RWPE2 (cell line): Measurements from ENCODE around the gene ZDHHC13.

Source experiments
- ATAC-seq: fragments of 200-7000 bp; cut with Tn5 transposase; 3 replicates; pipeline ENCODE4 v1.9.1; 2021; ENCODE audit warnings: low read depth
- DNase-seq: peaks from one replicate; pipeline ENCODE4 v3.0.0-alpha.2; 2020; ENCODE audit warnings: low spot score
- H3K27ac ChIP-seq: fragments of 450-650 bp; 2 replicates; pipeline ENCODE4 v1.5.1; 2017; ENCODE audit warnings: mild to moderate bottlenecking; ENCODE audit not compliant: poor library complexity, severe bottlenecking
- H3K27me3 ChIP-seq: fragments of 250-450 bp; sonication (Bioruptor Pico); 2 replicates; pipeline ENCODE4 v1.5.1; 2021; ENCODE audit warnings: mild to moderate bottlenecking, moderate library complexity; ENCODE audit not compliant: insufficient read depth, poor library complexity, severe bottlenecking
- H3K36me3 ChIP-seq: fragments of 250-450 bp; sonication (Bioruptor Pico); 2 replicates; pipeline ENCODE4 v1.5.1; 2020; ENCODE audit warnings: low read depth, mild to moderate bottlenecking, moderate library complexity
- H3K4me1 ChIP-seq: fragments of 250-450 bp; sonication (Bioruptor Pico); 2 replicates; pipeline ENCODE4 v1.5.1; 2021; ENCODE audit warnings: mild to moderate bottlenecking, moderate library complexity; ENCODE audit not compliant: insufficient read depth, poor library complexity, severe bottlenecking
- H3K4me3 ChIP-seq: fragments of 250-450 bp; sonication (Bioruptor Pico); 2 replicates; pipeline ENCODE4 v1.5.1; 2021; ENCODE audit warnings: mild to moderate bottlenecking, moderate library complexity; ENCODE audit not compliant: severe bottlenecking
- H3K9me3 ChIP-seq: fragments of 250-450 bp; sonication (Bioruptor Pico); 2 replicates; pipeline ENCODE4 v1.5.1; 2021; ENCODE audit warnings: mild to moderate bottlenecking, moderate library complexity; ENCODE audit not compliant: severe bottlenecking
- CTCF ChIP-seq: fragments of 450-650 bp; IDR thresholded peaks from one replicate; pipeline ENCODE4 v1.5.1; 2017; ENCODE audit warnings: mild to moderate bottlenecking, moderate library complexity; ENCODE audit not compliant: poor library complexity, severe bottlenecking

Gene ZDHHC13

GRCh38 chr11:19200410-19201201, 83.6 kb downstream of the ZDHHC13 start:
- H3K27me3 ChIP-seq, result no peaks in the 10 kb centered on the region
- peaks cover 6% of the 10 kb centered on the region for H3K4me1 ChIP-seq
- H3K4me3 ChIP-seq, result no peak overlapping the region
- H3K36me3 ChIP-seq, result no peaks in the 10 kb centered on the region
- peak; percentile 85 for ATAC-seq
- DNase-seq, result no peak
- no peak overlapping the region for H3K27ac ChIP-seq
- H3K9me3 ChIP-seq, result no peaks in the 10 kb centered on the region
- TF ChIP-seq CTCF, result no peak

GRCh38 chr11:19201737-19202605, 85.0 kb downstream of the ZDHHC13 start, which contains the start of gene CSRP3:
CSRP3 (minus strand) TSS chr11:19201983; CDS start chr11:19192448, 9,535 bp downstream.
- no peak for DNase-seq

GRCh38 chr11:19204836-19205235, 87.9 kb downstream of the ZDHHC13 start:
- no peaks in the 10 kb centered on the region for H3K27me3 ChIP-seq
- H3K36me3 ChIP-seq, result no peaks in the 10 kb centered on the region
- no peak for DNase-seq
- TF ChIP-seq CTCF, result no peak
- H3K27ac ChIP-seq, result no peak overlapping the region
- no peak overlapping the region for H3K4me3 ChIP-seq
- H3K4me1 ChIP-seq, result peaks cover 6% of the 10 kb centered on the region
- no peak for ATAC-seq
- no peaks in the 10 kb centered on the region for H3K9me3 ChIP-seq

More at GRCh38 chr11:19201737-19202605, 85.0 kb downstream of the ZDHHC13 start, which contains the start of gene CSRP3:
- TF ChIP-seq CTCF, result no peak
- Histone ChIP-seq H3K27ac (no peak within 1 kb of the TSS), H3K4me1 (peaks cover 6% of the 10 kb centered on the region), H3K27me3 (no peaks in the 10 kb centered on the region), H3K9me3 (no peaks in the 10 kb centered on the region), H3K4me3 (no peak within 1 kb of the TSS), H3K36me3 (no peaks in the 10 kb centered on the region)
- no peak for ATAC-seq

- ATAC-seq (no peak), DNase-seq (no peak)
- no peak for TF ChIP-seq CTCF
- no peaks in the 10 kb centered on the region for H3K36me3 ChIP-seq
- H3K27me3 ChIP-seq, result no peaks in the 10 kb centered on the region
- H3K27ac ChIP-seq, result no peak overlapping the region
- no peak overlapping the region for H3K4me3 ChIP-seq
- no peaks in the 10 kb centered on the region for H3K4me1 ChIP-seq
- H3K9me3 ChIP-seq, result no peaks in the 10 kb centered on the region
Measured at GRCh38 chr11:19208181-19208580, 91.2 kb downstream of the ZDHHC13 start.
